Peyer's patch (tissue), 4 donors: ENCODE measurements around the gene GNAS.

Source experiments
- CTCF ChIP-seq, 6 experiments: fragments of 450-650 bp in 4 of 6; fragments of 200-600 bp in 2 of 6; sonication (generic) in 1 of 6; IDR thresholded peaks; one replicate each; pipeline ENCODE4 v1.5.1; 2017 to 2019; ENCODE audit warnings: antibody characterized with exemption in 6 of 6, mild to moderate bottlenecking in 3 of 6, moderate library complexity in 1 of 6
- POLR2A ChIP-seq, 2 donors: fragments of 450-650 bp; IDR thresholded peaks; one replicate each; pipeline ENCODE4 v1.5.1; 2017; ENCODE audit warnings: antibody characterized with exemption in 2 of 2, mild to moderate bottlenecking in 2 of 2, moderate library complexity in 2 of 2

GRCh38 chr20:58825450-58825849 lies 27.1 kb upstream of the GNAS start:
- TF ChIP-seq POLR2A (IDR thresholded peaks at IDR 0.05) (no peak), CTCF (IDR thresholded peaks at IDR 0.05) (no peak)
